ENCODE measurements around the gene SEC11A.

Gene SEC11A

GRCh38 chr15:84714821-84715220 lies 1.1 kb downstream of the SEC11A start:
- no peak for DNase-seq (ENCODE audit: low spot score)
- TF ChIP-seq CTCF (IDR thresholded peaks at IDR 0.05; ENCODE audit: extremely low read depth, missing control alignments), result no peak

- DNase-seq (ENCODE audit: low spot score), result no peak
- TF ChIP-seq CTCF (IDR thresholded peaks at IDR 0.05; ENCODE audit: extremely low read depth, missing control alignments), result no peak
Measured at GRCh38 chr15:84714372-84714771, 1.6 kb downstream of the SEC11A start.

- no peak for TF ChIP-seq CTCF (IDR thresholded peaks at IDR 0.05; ENCODE audit: extremely low read depth, missing control alignments)
- DNase-seq (ENCODE audit: low spot score), result no peak
Measured at GRCh38 chr15:84703808-84704207, 12.1 kb downstream of the SEC11A start.

- no peak for TF ChIP-seq CTCF (IDR thresholded peaks at IDR 0.05; ENCODE audit: extremely low read depth, missing control alignments)
- DNase-seq (ENCODE audit: low spot score), result no peak
Measured at GRCh38 chr15:84702961-84703482, 12.9 kb downstream of the SEC11A start.

- DNase-seq (ENCODE audit: low spot score), result no peak
- no peak for TF ChIP-seq CTCF (IDR thresholded peaks at IDR 0.05; ENCODE audit: extremely low read depth, missing control alignments)
Measured at GRCh38 chr15:84699538-84700191, 16.3 kb downstream of the SEC11A start.

- no peak for TF ChIP-seq CTCF (IDR thresholded peaks at IDR 0.05; ENCODE audit: extremely low read depth, missing control alignments)
- DNase-seq (ENCODE audit: low spot score), result no peak
Measured at GRCh38 chr15:84697236-84697990, 18.5 kb downstream of the SEC11A start.

GRCh38 chr15:84696757-84697156 lies 19.2 kb downstream of the SEC11A start:
- TF ChIP-seq CTCF (IDR thresholded peaks at IDR 0.05; ENCODE audit: extremely low read depth, missing control alignments), result no peak
- DNase-seq (ENCODE audit: low spot score), result no peak

All from GM20000 (cell line).